ENCODE results near the gene OR5K1. TPM values are rescaled to one million over a fixed set of nuclear protein-coding genes. Genes with fewer than 3 reads are reported as not detected.

Gene OR5K1
- total RNA-seq, 1 donor from 2014 or later = not detected

DNA sequence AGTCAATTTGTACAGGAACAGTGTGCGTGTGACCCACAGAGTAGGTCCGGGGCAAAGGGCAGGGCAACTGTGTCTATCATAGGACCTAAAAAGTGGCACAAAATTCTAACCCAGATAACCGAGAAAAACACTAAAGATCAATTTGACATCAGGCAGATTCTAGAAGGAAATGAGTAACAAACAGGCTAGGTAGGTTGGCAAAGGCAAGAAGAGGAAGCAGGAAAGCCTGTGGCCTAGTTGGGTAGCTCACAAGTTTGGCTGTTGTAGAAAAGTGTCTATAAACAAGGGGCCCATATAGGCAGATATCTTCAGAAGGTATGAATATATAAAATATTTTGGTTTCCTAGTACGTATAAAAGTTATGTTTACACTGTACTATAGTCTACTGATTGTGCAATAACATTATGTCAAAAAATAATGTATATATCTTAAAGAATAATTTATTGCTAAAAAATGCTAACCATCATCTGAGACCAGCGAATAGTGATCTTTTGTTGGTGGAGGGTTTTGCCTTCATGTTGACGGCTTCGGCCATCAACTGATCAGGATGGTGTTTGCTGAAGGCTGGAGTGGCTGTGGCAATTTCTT, 13.3 kb upstream of the OR5K1 start:
- H3K4me1 Mint-ChIP-seq (ENCODE audit: low read depth, unreplicated experiment) = peaks cover 5% of the 10 kb centered on the region
- no peak overlapping the region for H3K27ac ChIP-seq (ENCODE audit: low read depth, low read length)
- DNase-seq (ENCODE audit: low read depth) (no peak), FAIRE-seq (no peak)
- H2AFZ ChIP-seq (ENCODE audit: low read depth, low read length) = no peak overlapping the region
- no peaks in the 10 kb centered on the region for H3K79me2 ChIP-seq (ENCODE audit: insufficient read depth, low read length)
- H3K36me3 Mint-ChIP-seq (ENCODE audit: low read depth, unreplicated experiment) = no peaks in the 10 kb centered on the region
- no peaks in the 10 kb centered on the region for H3K27me3 Mint-ChIP-seq (ENCODE audit: low read depth, unreplicated experiment)
- no peak overlapping the region for H3K4me2 ChIP-seq (ENCODE audit: low read length)
- no peak overlapping the region for H3K4me3 ChIP-seq (ENCODE audit: insufficient read depth, low read depth, low read length)
- no peak overlapping the region for H3K27ac Mint-ChIP-seq (ENCODE audit: unreplicated experiment)
- no peaks in the 10 kb centered on the region for H3K9me3 ChIP-seq (ENCODE audit: insufficient read depth, low read depth, low read length)
- no peaks in the 10 kb centered on the region for H3K9me3 Mint-ChIP-seq (ENCODE audit: unreplicated experiment)
- no peaks in the 10 kb centered on the region for H3K36me3 ChIP-seq (ENCODE audit: insufficient read depth, low read length)
- H3K4me1 ChIP-seq (ENCODE audit: insufficient read depth, low read length) = no peaks in the 10 kb centered on the region
- no peak overlapping the region for H3K9ac ChIP-seq (ENCODE audit: low read length)
- H3K27me3 ChIP-seq (ENCODE audit: insufficient read depth, low read length) = no peaks in the 10 kb centered on the region
- no peak overlapping the region for H3K4me3 Mint-ChIP-seq (ENCODE audit: unreplicated experiment)
- TF ChIP-seq EZH2 (IDR thresholded peaks at IDR 0.05; ENCODE audit: insufficient read depth, low read length) (no peak), CTCF (IDR thresholded peaks at IDR 0.05; ENCODE audit: insufficient read depth, low read depth, low read length) (no peak)
- no peaks in the 10 kb centered on the region for H4K20me1 ChIP-seq (ENCODE audit: insufficient read depth, low read length)

DNA sequence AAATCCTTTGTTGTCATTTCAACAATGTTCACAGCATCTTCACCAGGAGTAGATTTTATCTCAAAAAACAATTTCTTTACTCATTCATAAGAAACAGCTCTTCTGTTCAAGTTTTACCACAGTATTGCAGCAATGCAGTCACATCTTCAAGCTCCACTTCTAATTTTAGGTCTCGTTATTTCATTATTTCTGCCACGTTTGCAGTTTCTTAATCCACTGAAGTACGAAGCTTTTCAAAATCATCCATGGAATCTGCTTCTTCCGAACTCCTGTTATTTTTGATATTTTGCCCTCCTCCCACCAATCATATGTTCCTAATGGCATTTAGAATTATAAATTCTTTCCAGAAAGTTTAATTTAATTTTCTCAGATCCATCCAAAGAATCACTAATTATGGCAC, 12.6 kb upstream of the OR5K1 start:
- H3K4me1 Mint-ChIP-seq (ENCODE audit: low read depth, unreplicated experiment) = peaks cover 8% of the 10 kb centered on the region
- FAIRE-seq = no peak
- TF ChIP-seq CTCF (IDR thresholded peaks at IDR 0.05; ENCODE audit: insufficient read depth, low read depth, low read length) (no peak), EZH2 (IDR thresholded peaks at IDR 0.05; ENCODE audit: insufficient read depth, low read length) (no peak)

GRCh38 chr3:98453827-98454226, 9.2 kb upstream of the OR5K1 start:
- Histone ChIP-seq H2AFZ (ENCODE audit: low read depth, low read length) (no peak overlapping the region), H3K27me3 (ENCODE audit: insufficient read depth, low read length) (no peaks in the 10 kb centered on the region), H3K4me1 (ENCODE audit: insufficient read depth, low read length) (no peaks in the 10 kb centered on the region), H3K4me2 (ENCODE audit: low read length) (no peak overlapping the region), H3K9ac (ENCODE audit: low read length) (no peak overlapping the region), H3K27ac (ENCODE audit: low read depth, low read length) (no peak overlapping the region), H4K20me1 (ENCODE audit: insufficient read depth, low read length) (no peaks in the 10 kb centered on the region), H3K79me2 (ENCODE audit: insufficient read depth, low read length) (no peaks in the 10 kb centered on the region), H3K36me3 (ENCODE audit: insufficient read depth, low read length) (no peaks in the 10 kb centered on the region), H3K9me3 (ENCODE audit: insufficient read depth, low read depth, low read length) (no peaks in the 10 kb centered on the region), H3K4me3 (ENCODE audit: insufficient read depth, low read depth, low read length) (no peak overlapping the region)
- no peak overlapping the region for H3K4me3 Mint-ChIP-seq (ENCODE audit: unreplicated experiment)
- H3K4me1 Mint-ChIP-seq (ENCODE audit: low read depth, unreplicated experiment) = peaks cover 2% of the 10 kb centered on the region
- DNase-seq (ENCODE audit: low read depth) = no peak
- H3K27ac Mint-ChIP-seq (ENCODE audit: unreplicated experiment) = no peak overlapping the region
- no peak for FAIRE-seq
- TF ChIP-seq CTCF (IDR thresholded peaks at IDR 0.05; ENCODE audit: insufficient read depth, low read depth, low read length) (no peak), EZH2 (IDR thresholded peaks at IDR 0.05; ENCODE audit: insufficient read depth, low read length) (no peak)
- H3K9me3 Mint-ChIP-seq (ENCODE audit: unreplicated experiment) = no peaks in the 10 kb centered on the region
- no peaks in the 10 kb centered on the region for H3K36me3 Mint-ChIP-seq (ENCODE audit: low read depth, unreplicated experiment)
- H3K27me3 Mint-ChIP-seq (ENCODE audit: low read depth, unreplicated experiment) = no peaks in the 10 kb centered on the region

More for the DNA sequence above, 12.6 kb upstream of the OR5K1 start:
- H3K36me3 Mint-ChIP-seq (ENCODE audit: low read depth, unreplicated experiment) = no peaks in the 10 kb centered on the region
- no peaks in the 10 kb centered on the region for H3K27me3 Mint-ChIP-seq (ENCODE audit: low read depth, unreplicated experiment)
- Histone ChIP-seq H3K9ac (ENCODE audit: low read length) (no peak overlapping the region), H3K27me3 (ENCODE audit: insufficient read depth, low read length) (no peaks in the 10 kb centered on the region), H3K4me3 (ENCODE audit: insufficient read depth, low read depth, low read length) (no peak overlapping the region), H3K4me1 (ENCODE audit: insufficient read depth, low read length) (no peaks in the 10 kb centered on the region), H3K27ac (ENCODE audit: low read depth, low read length) (no peak overlapping the region), H3K36me3 (ENCODE audit: insufficient read depth, low read length) (no peaks in the 10 kb centered on the region), H3K4me2 (ENCODE audit: low read length) (no peak overlapping the region), H3K79me2 (ENCODE audit: insufficient read depth, low read length) (no peaks in the 10 kb centered on the region), H3K9me3 (ENCODE audit: insufficient read depth, low read depth, low read length) (no peaks in the 10 kb centered on the region), H4K20me1 (ENCODE audit: insufficient read depth, low read length) (no peaks in the 10 kb centered on the region), H2AFZ (ENCODE audit: low read depth, low read length) (no peak overlapping the region)
- DNase-seq (ENCODE audit: low read depth) = no peak
- no peak overlapping the region for H3K27ac Mint-ChIP-seq (ENCODE audit: unreplicated experiment)
- no peaks in the 10 kb centered on the region for H3K9me3 Mint-ChIP-seq (ENCODE audit: unreplicated experiment)
- no peak overlapping the region for H3K4me3 Mint-ChIP-seq (ENCODE audit: unreplicated experiment)
